Activated CD8-positive, alpha-beta T cell treated with anti-CD3 and anti-CD28 coated beads for 36 hours (primary cell): ENCODE measurements around the gene CYGB. TPM values are rescaled to one million over a fixed set of nuclear protein-coding genes. Genes with fewer than 3 reads are reported as not detected.

Experiments used
- ATAC-seq: fragments of 200-7000 bp; cut with Tn5 transposase; one replicate; pipeline ENCODE4 v1.10.0; 2021; ENCODE audit warnings: mild to moderate bottlenecking, moderate library complexity
- CTCF ChIA-PET: fragments of 350-600 bp; sonication (Branson Sonifier 250); formaldehyde crosslinking; loops from one replicate; lab custom pipeline; 2021; ENCODE audit warnings: antibody characterized with exemption; lab: Charles Lee
- POLR2A ChIA-PET: fragments of 350-600 bp; sonication (Branson Sonifier 250); formaldehyde crosslinking; loops from one replicate; lab custom pipeline; 2021; ENCODE audit warnings: antibody characterized with exemption; lab: Charles Lee
- DNase-seq: peaks from one replicate; pipeline ENCODE4 v3.0.0-alpha.2; 2020
- H3K27ac Mint-ChIP-seq: one replicate; pipeline ENCODE4 v1.8.0; 2021; ENCODE audit warnings: mild to moderate bottlenecking, mixed read lengths
- H3K27me3 Mint-ChIP-seq: one replicate; pipeline ENCODE4 v1.8.0; 2021; ENCODE audit warnings: mixed read lengths
- H3K36me3 Mint-ChIP-seq: one replicate; pipeline ENCODE4 v1.8.0; 2021; ENCODE audit warnings: low read depth, mixed read lengths
- H3K4me1 Mint-ChIP-seq: one replicate; pipeline ENCODE4 v1.8.0; 2021; ENCODE audit warnings: low read depth, mixed read lengths
- H3K4me3 Mint-ChIP-seq: one replicate; pipeline ENCODE4 v1.8.0; 2021; ENCODE audit warnings: mild to moderate bottlenecking, moderate library complexity, mixed read lengths
- H3K9me3 Mint-ChIP-seq: one replicate; pipeline ENCODE4 v1.8.0; 2021; ENCODE audit warnings: mixed read lengths
- intact Hi-C: fragments of 100-400 bp; cut with micrococcal nuclease; formaldehyde crosslinking; loops from one replicate; pipeline ENCODE4 v1.10.0; 2022
- total RNA-seq, 2 experiments: library from RNA; stranded (reverse); gene quantifications; one replicate each; pipeline ENCODE4 v1.2.3, GENCODE V29; 2021
- TF ChIP-seq, protein P1 (sequence below): fragments of 200-600 bp; IDR thresholded peaks from one replicate; pipeline ENCODE4 v1.8.0; 2022; ENCODE audit warnings: antibody characterized with exemption, mild to moderate bottlenecking

The CYGB gene
- total RNA-seq, 2 experiments from 2014 or later: 0.23 TPM; not detected in 1

GRCh38 chr17:76538281-76538931 lies 897 bp upstream of the CYGB start:
- Mint-ChIP-seq H3K27ac (no peak overlapping the region), H3K4me1 (peaks cover 8% of the 10 kb centered on the region), H3K36me3 (no peaks in the 10 kb centered on the region), H3K27me3 (peaks cover 24% of the 10 kb centered on the region), H3K4me3 (no peak overlapping the region), H3K9me3 (no peaks in the 10 kb centered on the region)
- ChIA-PET CTCF (interaction anchor here (1.0 to 3.7 kb wide), 3 partner anchors 15 to 48 kb away, joined by 3 to 19 read pairs (median 4); no protein-coding TSS in a partner anchor), POLR2A (interaction anchor here (0.8 to 1.2 kb wide), 2 partner anchors 26 to 29 kb away, joined by 3 read pairs; no protein-coding TSS in a partner anchor)
- TF ChIP-seq, protein P1, sequence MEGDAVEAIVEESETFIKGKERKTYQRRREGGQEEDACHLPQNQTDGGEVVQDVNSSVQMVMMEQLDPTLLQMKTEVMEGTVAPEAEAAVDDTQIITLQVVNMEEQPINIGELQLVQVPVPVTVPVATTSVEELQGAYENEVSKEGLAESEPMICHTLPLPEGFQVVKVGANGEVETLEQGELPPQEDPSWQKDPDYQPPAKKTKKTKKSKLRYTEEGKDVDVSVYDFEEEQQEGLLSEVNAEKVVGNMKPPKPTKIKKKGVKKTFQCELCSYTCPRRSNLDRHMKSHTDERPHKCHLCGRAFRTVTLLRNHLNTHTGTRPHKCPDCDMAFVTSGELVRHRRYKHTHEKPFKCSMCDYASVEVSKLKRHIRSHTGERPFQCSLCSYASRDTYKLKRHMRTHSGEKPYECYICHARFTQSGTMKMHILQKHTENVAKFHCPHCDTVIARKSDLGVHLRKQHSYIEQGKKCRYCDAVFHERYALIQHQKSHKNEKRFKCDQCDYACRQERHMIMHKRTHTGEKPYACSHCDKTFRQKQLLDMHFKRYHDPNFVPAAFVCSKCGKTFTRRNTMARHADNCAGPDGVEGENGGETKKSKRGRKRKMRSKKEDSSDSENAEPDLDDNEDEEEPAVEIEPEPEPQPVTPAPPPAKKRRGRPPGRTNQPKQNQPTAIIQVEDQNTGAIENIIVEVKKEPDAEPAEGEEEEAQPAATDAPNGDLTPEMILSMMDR: no peak
- intact Hi-C loops: no loop called here
- ATAC-seq: no peak
- DNase-seq: no peak

- TF ChIP-seq, protein P1: no peak
- DNase-seq (no peak), ATAC-seq (peak; percentile 28)
- Mint-ChIP-seq H3K4me1 (peaks cover 8% of the 10 kb centered on the region), H3K27me3 (peaks cover 22% of the 10 kb centered on the region), H3K9me3 (no peaks in the 10 kb centered on the region), H3K27ac (no peak overlapping the region), H3K4me3 (no peak overlapping the region), H3K36me3 (no peaks in the 10 kb centered on the region)
- intact Hi-C loops: no loop called here
- POLR2A ChIA-PET: no interaction called here
- CTCF ChIA-PET: interaction anchor here (1.3 to 1.9 kb wide), 2 partner anchors 9 to 14 kb away, joined by 4 to 14 read pairs; no protein-coding TSS in a partner anchor
Observed at GRCh38 chr17:76537288-76537577, 276 bp downstream of the CYGB start.

- Mint-ChIP-seq H3K4me3 (no peak overlapping the region), H3K36me3 (no peaks in the 10 kb centered on the region), H3K4me1 (peaks cover 8% of the 10 kb centered on the region), H3K9me3 (no peaks in the 10 kb centered on the region), H3K27me3 (peaks cover 20% of the 10 kb centered on the region), H3K27ac (no peak overlapping the region)
- TF ChIP-seq, protein P1: no peak
- ChIA-PET POLR2A (no interaction called here), CTCF (interaction anchor here (1.0 to 1.9 kb wide), 5 partner anchors 9 to 88 kb away, joined by 3 to 14 read pairs (median 4); partner anchors contain the start of gene AANAT)
- ATAC-seq: no peak
- no peak for DNase-seq
- intact Hi-C loops: no loop called here
Observed at GRCh38 chr17:76536511-76537287, 810 bp downstream of the CYGB start.

DNA sequence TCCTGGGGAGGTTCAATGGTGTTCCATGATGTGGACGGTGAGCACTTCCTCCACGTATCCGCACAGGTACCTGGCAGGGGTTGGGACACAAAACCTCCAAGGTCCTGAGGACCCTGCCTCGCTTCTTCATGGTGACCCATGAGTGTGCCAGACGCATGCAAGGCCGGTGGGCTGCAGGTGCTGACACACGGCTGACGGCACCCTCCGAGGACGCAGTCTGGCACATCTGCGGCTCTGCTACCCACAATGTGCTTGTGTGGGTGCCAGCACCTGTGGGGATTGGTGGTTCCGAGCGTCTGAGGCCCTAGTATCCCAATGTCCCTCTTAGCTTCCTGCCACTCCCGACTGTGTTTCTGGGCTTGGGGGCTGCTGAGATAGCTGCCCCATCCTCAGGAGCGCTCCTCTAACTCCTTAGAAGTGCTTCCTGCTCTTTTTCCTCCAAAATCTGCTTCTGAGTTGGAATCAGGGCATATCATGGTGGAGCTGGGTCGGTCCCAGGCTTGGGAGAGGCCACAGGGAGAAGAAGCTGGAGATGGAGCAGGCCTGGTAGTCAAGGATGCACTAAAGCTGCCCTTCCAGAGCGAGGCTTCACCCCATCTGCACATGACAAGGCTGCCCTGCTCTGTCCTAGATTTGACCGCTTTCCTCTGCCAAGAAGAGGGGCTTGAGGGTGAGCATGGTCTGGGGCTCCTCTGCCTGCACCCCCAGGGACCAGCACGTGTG lies 1.6 kb downstream of the CYGB start:
- CTCF ChIA-PET: interaction anchor here (1.0 to 1.9 kb wide), 5 partner anchors 8 to 89 kb away, joined by 3 to 14 read pairs (median 4); partner anchors contain the start of gene AANAT
- Mint-ChIP-seq H3K27me3 (peaks cover 18% of the 10 kb centered on the region), H3K27ac (no peak overlapping the region), H3K4me3 (no peak overlapping the region), H3K4me1 (peaks cover 7% of the 10 kb centered on the region), H3K36me3 (no peaks in the 10 kb centered on the region), H3K9me3 (no peaks in the 10 kb centered on the region)
- DNase-seq (no peak), ATAC-seq (no peak)
- TF ChIP-seq, protein P1: no peak
- intact Hi-C loops: no loop called here
- POLR2A ChIA-PET: no interaction called here
